Endothelial cell (in vitro differentiated cells): ENCODE measurements around the gene KCTD3. TPM values are rescaled to one million over a fixed set of nuclear protein-coding genes. Genes with fewer than 3 reads are reported as not detected.

Experiments used
- DNase-seq: peaks from one replicate; pipeline ENCODE4 v3.0.0; 2021; ENCODE audit warnings: low spot score
- H3K27ac Mint-ChIP-seq: one replicate; pipeline ENCODE4 v1.8.0; 2021; ENCODE audit warnings: mixed read lengths, inconsistent platforms; ENCODE audit not compliant: unreplicated experiment
- H3K27me3 Mint-ChIP-seq: one replicate; pipeline ENCODE4 v1.8.0; 2021; ENCODE audit warnings: mild to moderate bottlenecking, moderate library complexity, mixed read lengths, inconsistent platforms; ENCODE audit not compliant: unreplicated experiment
- H3K36me3 Mint-ChIP-seq: one replicate; pipeline ENCODE4 v1.8.0; 2021; ENCODE audit warnings: mild to moderate bottlenecking, low read depth, mixed read lengths, inconsistent platforms; ENCODE audit not compliant: unreplicated experiment
- H3K4me1 Mint-ChIP-seq: one replicate; pipeline ENCODE4 v1.8.0; 2021; ENCODE audit warnings: mild to moderate bottlenecking, mixed read lengths, inconsistent platforms; ENCODE audit not compliant: unreplicated experiment
- H3K4me3 Mint-ChIP-seq: one replicate; pipeline ENCODE4 v1.8.0; 2021; ENCODE audit warnings: mild to moderate bottlenecking, mixed read lengths, inconsistent platforms; ENCODE audit not compliant: unreplicated experiment
- H3K9me3 Mint-ChIP-seq: one replicate; pipeline ENCODE4 v1.8.0; 2021; ENCODE audit warnings: mixed read lengths, inconsistent platforms; ENCODE audit not compliant: unreplicated experiment
- CTCF ChIP-seq: fragments of 200-600 bp; sonication (generic); IDR thresholded peaks from one replicate; pipeline ENCODE4 v1.5.0; 2021; ENCODE audit warnings: antibody characterized with exemption; ENCODE audit not compliant: unreplicated experiment
- total RNA-seq: library from RNA; stranded (reverse); fragmentation: NEBNext Ultra II Directional; extraction: Animal tissue kit (Norgen Biotek cat#: 25700); gene quantifications from one replicate; pipeline ENCODE4 v1.2.1, GENCODE V29; 2021; ENCODE audit not compliant: unreplicated experiment

Gene KCTD3
- total RNA-seq, 1 donor from 2014 or later = 32.9 TPM

DNA sequence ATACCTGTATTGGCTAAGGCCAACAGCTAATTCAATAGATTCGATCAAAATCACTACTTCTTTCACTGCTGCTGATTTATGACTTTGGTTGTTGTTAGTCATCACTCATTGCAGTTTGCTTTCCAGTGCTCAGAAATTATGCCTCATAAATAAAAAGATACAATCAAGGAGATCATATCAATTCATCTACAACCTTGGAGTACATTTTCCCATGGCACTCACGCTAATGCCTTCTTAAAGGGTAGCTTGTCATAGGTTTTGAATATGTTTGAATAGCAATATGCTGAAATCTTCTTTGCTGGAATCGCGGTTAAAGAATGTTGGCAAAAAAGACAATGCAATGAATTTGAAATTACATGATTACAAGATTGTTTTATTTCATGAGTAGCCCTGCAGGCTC, 89.9 kb downstream of the KCTD3 start:
- Mint-ChIP-seq H3K4me1 (no peaks in the 10 kb centered on the region), H3K9me3 (no peaks in the 10 kb centered on the region), H3K36me3 (no peaks in the 10 kb centered on the region), H3K27ac (no peak overlapping the region), H3K4me3 (no peak overlapping the region), H3K27me3 (peaks cover 1% of the 10 kb centered on the region)
- no peak for TF ChIP-seq CTCF
- no peak for DNase-seq

- no peaks in the 10 kb centered on the region for H3K9me3 Mint-ChIP-seq
- H3K36me3 Mint-ChIP-seq = no peaks in the 10 kb centered on the region
- H3K27ac Mint-ChIP-seq = no peak overlapping the region
- no peak overlapping the region for H3K4me3 Mint-ChIP-seq
- no peaks in the 10 kb centered on the region for H3K4me1 Mint-ChIP-seq
- DNase-seq = no peak
- TF ChIP-seq CTCF = no peak
- peaks cover 1% of the 10 kb centered on the region for H3K27me3 Mint-ChIP-seq
These were observed 93.2 kb downstream of the KCTD3 start for GRCh38 chr1:215660259-215660658.

GRCh38 chr1:215661033-215661432, 93.9 kb downstream of the KCTD3 start:
- Mint-ChIP-seq H3K9me3 (no peaks in the 10 kb centered on the region), H3K4me3 (no peak overlapping the region), H3K27ac (no peak overlapping the region), H3K27me3 (peaks cover 1% of the 10 kb centered on the region), H3K4me1 (no peaks in the 10 kb centered on the region), H3K36me3 (no peaks in the 10 kb centered on the region)
- TF ChIP-seq CTCF = no peak
- DNase-seq = no peak

DNA sequence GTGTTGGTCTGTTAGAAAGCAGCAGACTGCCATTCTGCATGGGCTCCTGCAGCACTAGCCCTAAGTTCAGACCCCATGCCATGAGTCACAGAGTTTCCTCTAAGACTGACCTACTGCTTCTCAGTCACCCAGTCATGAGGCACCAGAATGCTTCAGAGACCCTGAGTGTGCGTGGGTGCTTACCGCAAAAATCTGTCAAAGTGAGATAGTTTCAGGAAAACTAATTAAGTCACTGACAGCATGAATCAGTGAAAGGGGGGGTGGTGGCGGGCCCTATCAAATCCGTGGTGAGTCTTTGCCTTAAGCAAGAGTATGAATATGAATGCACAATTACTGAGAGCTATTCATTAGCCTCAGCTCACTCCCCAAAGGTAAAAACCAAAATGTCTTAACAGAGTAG, 98.1 kb downstream of the KCTD3 start:
- no peaks in the 10 kb centered on the region for H3K9me3 Mint-ChIP-seq
- no peaks in the 10 kb centered on the region for H3K36me3 Mint-ChIP-seq
- H3K4me1 Mint-ChIP-seq = peaks cover 3% of the 10 kb centered on the region
- no peak overlapping the region for H3K27ac Mint-ChIP-seq
- no peak for TF ChIP-seq CTCF
- peaks cover 1% of the 10 kb centered on the region for H3K27me3 Mint-ChIP-seq
- H3K4me3 Mint-ChIP-seq = no peak overlapping the region
- DNase-seq = no peak

DNA sequence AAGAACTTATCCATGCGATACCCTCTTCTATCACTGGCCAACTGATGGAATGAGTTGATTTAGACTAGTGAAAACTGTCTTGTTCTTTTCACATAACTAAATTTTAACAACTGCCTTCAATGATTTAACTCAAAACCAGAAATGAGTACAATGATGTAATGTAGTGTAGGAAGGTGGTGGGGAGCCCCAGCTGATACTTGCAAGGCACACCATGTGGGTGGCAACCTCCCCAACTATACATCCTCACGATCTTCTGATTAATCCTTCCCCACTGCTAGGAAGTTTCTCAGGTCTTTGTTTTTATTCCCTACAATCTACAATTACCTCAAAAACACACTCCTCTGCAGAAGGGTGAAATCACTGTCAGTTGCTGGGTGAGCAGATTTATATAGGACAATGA, 100.7 kb downstream of the KCTD3 start:
- H3K27ac Mint-ChIP-seq = no peak overlapping the region
- DNase-seq = no peak
- H3K36me3 Mint-ChIP-seq = no peaks in the 10 kb centered on the region
- TF ChIP-seq CTCF = no peak
- H3K4me3 Mint-ChIP-seq = no peak overlapping the region
- H3K4me1 Mint-ChIP-seq = peaks cover 5% of the 10 kb centered on the region
- no peaks in the 10 kb centered on the region for H3K9me3 Mint-ChIP-seq
- peaks cover 1% of the 10 kb centered on the region for H3K27me3 Mint-ChIP-seq
